Choroid plexus epithelial cell (primary cell): Measurements from ENCODE around the gene ASGR2.
"Not testable (repeated sequence)": the region's sequence is repeated elsewhere in the genome, so short reads cannot be mapped to it uniquely, and the experiment has no call there.

Experiments used
- DNase-seq: peaks from one replicate; pipeline ENCODE4 v3.0.0-alpha.2; 2010; ENCODE audit warnings: low read depth
- H3K4me3 ChIP-seq: 2 replicates; pipeline ENCODE4 v1.5.1; 2011; ENCODE audit warnings: low read depth, mild to moderate bottlenecking, control low read depth, low read length, moderate library complexity
- CTCF ChIP-seq: conservative IDR thresholded peaks from 2 replicates; pipeline ENCODE4 v1.5.1; 2011; ENCODE audit warnings: low read depth, mild to moderate bottlenecking, control low read depth, inconsistent platforms, low read length, moderate library complexity

The ASGR2 gene

GRCh38 chr17:7114241-7114874 lies at the start of gene ASGR2:
TSS of gene ASGR2 (minus strand) at chr17:7114822. CDS start at chr17:7114240, 582 bp downstream.
- no peak for DNase-seq
- no peak within 1 kb of the TSS for H3K4me3 ChIP-seq

GRCh38 chr17:7159571-7159970 lies 44.9 kb upstream of the ASGR2 start:
- not testable (repeated sequence) for DNase-seq

More at GRCh38 chr17:7114241-7114874, at the start of gene ASGR2:
- no peak for TF ChIP-seq CTCF

GRCh38 chr17:7158424-7158823 lies 43.8 kb upstream of the ASGR2 start:
- DNase-seq: not testable (repeated sequence)

More at GRCh38 chr17:7159571-7159970, 44.9 kb upstream of the ASGR2 start:
- H3K4me3 ChIP-seq: not testable (repeated sequence)

GRCh38 chr17:7156342-7156940 lies 41.8 kb upstream of the ASGR2 start:
- TF ChIP-seq CTCF: no peak
- DNase-seq: no peak
- H3K4me3 ChIP-seq: no peak overlapping the region

More at GRCh38 chr17:7158424-7158823, 43.8 kb upstream of the ASGR2 start:
- H3K4me3 ChIP-seq: not testable (repeated sequence)

- TF ChIP-seq CTCF: no peak
- no peak overlapping the region for H3K4me3 ChIP-seq
- DNase-seq: no peak
Observed at GRCh38 chr17:7147772-7148171, 33.1 kb upstream of the ASGR2 start.

GRCh38 chr17:7146115-7146514 lies 31.5 kb upstream of the ASGR2 start:
- DNase-seq: no peak
- H3K4me3 ChIP-seq: no peak overlapping the region
- TF ChIP-seq CTCF: no peak

GRCh38 chr17:7144213-7144612 lies 29.6 kb upstream of the ASGR2 start:
- DNase-seq: no peak
- no peak for TF ChIP-seq CTCF

GRCh38 chr17:7141824-7142223 lies 27.2 kb upstream of the ASGR2 start:
- DNase-seq: no peak
- TF ChIP-seq CTCF: no peak
- no peak overlapping the region for H3K4me3 ChIP-seq

More at GRCh38 chr17:7144213-7144612, 29.6 kb upstream of the ASGR2 start:
- H3K4me3 ChIP-seq: no peak overlapping the region
